Cardiac fibroblast (primary cell): ENCODE measurements around the gene KY.

ENCODE experiments used
- DNase-seq, 2 donors: peaks; one replicate each; pipeline versions ENCODE4 v3.0.0 to v3.0.0-alpha.2; 2010; ENCODE audit warnings: low read depth in 2 of 2
- H3K4me3 ChIP-seq, 2 donors: replicated peaks in 1 of 2; 1 replicate in 1 of 2; 2 replicates in 1 of 2; pipeline ENCODE4 v1.5.1; 2011; ENCODE audit warnings: low read depth in 2 of 2, low read length in 2 of 2, mild to moderate bottlenecking in 2 of 2, moderate library complexity in 1 of 2
- TF ChIP-seq, protein P1 (sequence below): IDR thresholded peaks from one replicate; pipeline ENCODE4 v1.5.1; 2011; ENCODE audit warnings: low read depth, mild to moderate bottlenecking, low read length, inconsistent platforms

KY gene

DNA sequence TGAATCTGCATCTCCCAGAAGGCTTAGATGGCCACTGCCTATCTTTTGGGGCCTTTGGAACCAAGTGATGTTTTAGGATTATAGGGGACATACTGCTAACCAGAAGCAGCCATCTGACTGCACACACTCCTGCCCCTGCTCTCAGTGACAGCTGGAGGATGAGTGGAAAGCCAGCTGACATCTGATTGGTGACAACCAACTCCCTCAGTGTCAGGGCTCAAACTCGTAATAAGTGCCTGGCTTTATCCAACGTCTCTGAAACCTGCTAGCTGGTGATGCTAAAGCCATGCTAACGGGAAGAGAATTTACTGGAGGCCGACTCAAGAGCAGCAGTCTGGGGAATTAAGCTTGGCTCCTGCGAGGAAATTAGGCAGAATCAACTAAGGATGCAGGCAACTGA lies 35.1 kb downstream of the KY start:
- TF ChIP-seq, protein P1, sequence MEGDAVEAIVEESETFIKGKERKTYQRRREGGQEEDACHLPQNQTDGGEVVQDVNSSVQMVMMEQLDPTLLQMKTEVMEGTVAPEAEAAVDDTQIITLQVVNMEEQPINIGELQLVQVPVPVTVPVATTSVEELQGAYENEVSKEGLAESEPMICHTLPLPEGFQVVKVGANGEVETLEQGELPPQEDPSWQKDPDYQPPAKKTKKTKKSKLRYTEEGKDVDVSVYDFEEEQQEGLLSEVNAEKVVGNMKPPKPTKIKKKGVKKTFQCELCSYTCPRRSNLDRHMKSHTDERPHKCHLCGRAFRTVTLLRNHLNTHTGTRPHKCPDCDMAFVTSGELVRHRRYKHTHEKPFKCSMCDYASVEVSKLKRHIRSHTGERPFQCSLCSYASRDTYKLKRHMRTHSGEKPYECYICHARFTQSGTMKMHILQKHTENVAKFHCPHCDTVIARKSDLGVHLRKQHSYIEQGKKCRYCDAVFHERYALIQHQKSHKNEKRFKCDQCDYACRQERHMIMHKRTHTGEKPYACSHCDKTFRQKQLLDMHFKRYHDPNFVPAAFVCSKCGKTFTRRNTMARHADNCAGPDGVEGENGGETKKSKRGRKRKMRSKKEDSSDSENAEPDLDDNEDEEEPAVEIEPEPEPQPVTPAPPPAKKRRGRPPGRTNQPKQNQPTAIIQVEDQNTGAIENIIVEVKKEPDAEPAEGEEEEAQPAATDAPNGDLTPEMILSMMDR: no peak

DNA sequence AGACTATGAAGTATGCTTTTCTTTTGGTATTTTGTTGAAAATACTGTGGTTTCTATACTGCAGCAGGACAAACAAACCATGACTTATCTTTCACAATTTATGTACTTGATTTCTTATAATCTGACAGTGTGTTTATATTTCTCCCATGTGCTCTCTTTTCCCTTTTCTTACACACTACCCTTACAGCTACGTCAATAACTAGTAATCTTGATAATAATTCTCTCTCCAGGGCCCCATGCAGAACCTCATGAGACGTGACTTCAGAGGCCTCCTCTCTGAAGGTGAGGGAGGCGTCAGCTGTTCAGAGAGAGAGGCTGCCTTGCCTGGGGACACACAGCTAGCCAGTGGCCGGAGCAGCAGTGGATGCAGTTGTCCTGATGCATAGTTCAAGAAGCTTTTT lies 35.9 kb downstream of the KY start:
- H3K4me3 ChIP-seq: no peak overlapping the region
- no peak for DNase-seq
- TF ChIP-seq, protein P1: no peak

More for the DNA sequence above, 35.1 kb downstream of the KY start:
- no peak overlapping the region for H3K4me3 ChIP-seq
- DNase-seq: no peak

DNA sequence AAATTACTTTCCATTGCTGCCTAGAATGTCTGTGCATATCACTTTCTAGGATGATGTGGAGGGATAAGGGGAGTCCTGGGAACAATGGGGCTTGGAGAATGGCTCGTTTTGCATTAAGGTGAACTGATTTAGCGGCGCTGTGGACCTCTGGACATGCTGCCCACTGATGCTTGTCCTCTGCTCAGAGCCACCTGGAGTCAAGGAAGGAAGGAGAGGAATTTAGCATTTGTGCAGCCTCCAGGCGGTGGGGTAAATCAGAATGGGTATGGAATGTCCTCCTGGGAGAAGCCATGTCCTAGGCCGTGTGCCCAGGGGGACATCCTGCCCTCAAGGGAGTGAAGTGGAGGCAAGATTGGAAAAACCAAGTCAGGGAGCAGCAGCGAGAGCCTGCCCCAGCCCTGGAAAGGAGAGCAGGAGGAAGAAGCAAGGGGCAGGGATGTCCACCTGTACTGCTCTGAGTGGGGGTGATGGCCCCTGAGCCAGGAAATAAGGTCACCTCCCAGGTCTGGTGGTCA lies 37.8 kb downstream of the KY start:
- TF ChIP-seq, protein P1: no peak
- H3K4me3 ChIP-seq: no peak overlapping the region
- DNase-seq: no peak

- DNase-seq: no peak
- TF ChIP-seq, protein P1: no peak
These were observed 39.3 kb downstream of the KY start for GRCh38 chr3:134611516-134611915.

GRCh38 chr3:134610432-134611385 lies 40.1 kb downstream of the KY start:
- no peak overlapping the region for H3K4me3 ChIP-seq
- no peak for DNase-seq
- TF ChIP-seq, protein P1: no peak

More at GRCh38 chr3:134611516-134611915, 39.3 kb downstream of the KY start:
- H3K4me3 ChIP-seq: no peak overlapping the region

DNA sequence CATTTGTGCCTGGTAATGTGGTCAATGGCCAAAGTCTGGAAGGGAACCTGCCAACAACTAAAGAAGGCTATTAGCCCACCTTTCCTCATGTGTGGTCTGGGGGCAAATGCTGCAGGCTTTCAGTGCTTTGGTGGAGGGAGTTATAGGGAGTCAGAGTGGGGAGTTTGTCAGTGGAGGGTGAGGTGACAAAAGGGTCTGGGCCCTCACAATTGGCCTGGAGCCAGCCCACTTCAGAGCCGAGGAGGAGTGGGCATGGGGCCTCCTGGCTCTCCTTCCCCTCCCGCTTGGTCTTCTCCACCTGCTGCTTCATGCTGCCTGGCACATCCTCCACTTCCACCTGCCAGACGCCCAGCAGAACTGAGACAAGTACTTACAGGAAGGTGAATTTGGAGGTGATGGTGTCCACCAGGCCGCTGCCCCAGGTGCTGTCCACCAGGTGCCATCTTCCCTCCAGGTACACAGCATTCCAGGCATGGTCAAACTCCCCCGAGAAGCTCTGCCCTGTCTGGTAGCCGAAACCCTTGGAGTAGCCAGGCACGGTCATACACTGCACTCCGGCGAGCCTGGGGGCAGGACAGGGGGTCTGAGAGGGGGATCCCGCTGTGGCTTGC lies 40.9 kb downstream of the KY start:
- no peak for DNase-seq
- H3K4me3 ChIP-seq: no peak overlapping the region
- TF ChIP-seq, protein P1: no peak
